Activated CD4-positive, CD25-positive, alpha-beta regulatory T cell treated with anti-CD3 and anti-CD28 coated beads, Interleukin-2, amount 50 U/mL, for 72 hours (primary cell): ENCODE data around the gene RASGRF1.
"Not testable (repeated sequence)": the region's sequence is repeated elsewhere in the genome, so short reads cannot be mapped to it uniquely, and the experiment has no call there.

Experiments used
- DNase-seq: peaks from one replicate; pipeline ENCODE4 v3.0.0; 2021

Gene RASGRF1

DNA sequence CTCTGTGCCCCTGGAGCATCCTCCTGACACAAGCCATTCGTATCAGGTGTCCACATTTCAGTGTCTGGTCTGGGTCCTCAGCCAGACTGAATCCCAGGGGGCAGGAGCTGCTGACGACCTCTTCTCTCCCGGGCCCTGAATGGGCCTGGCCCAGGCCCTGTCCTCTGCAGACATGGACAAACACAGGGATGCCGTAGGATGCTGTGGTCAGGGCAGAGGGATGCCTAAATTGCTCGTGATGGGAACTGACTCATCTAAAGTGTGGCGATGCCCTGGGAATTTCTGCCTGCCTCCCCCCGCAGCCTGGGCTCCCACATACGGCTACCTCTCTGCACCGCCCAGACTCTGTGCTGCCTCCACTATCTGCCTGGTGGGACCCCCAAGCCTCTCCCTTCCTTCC lies 87.3 kb downstream of the RASGRF1 start:
- DNase-seq = no peak

DNA sequence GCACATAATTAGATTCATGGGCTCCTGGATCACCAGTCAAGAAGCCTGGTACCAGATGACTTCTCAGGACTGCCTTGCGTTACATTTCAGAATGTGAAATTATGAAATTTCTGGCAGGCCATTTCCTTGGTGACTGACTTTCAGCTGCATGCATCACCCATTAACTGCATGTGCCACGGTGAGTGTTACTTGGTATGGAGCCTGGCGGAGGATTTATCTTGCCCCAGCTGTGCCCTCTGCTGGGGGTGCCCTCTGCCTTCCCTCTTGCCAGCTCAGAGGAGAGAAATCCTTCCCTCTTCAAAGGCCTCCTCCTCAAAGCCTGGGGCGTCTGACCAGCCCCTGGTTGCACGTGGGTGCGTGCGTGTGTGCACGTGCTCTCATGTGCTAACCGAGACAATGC lies 88.0 kb downstream of the RASGRF1 start:
- DNase-seq = no peak

DNA sequence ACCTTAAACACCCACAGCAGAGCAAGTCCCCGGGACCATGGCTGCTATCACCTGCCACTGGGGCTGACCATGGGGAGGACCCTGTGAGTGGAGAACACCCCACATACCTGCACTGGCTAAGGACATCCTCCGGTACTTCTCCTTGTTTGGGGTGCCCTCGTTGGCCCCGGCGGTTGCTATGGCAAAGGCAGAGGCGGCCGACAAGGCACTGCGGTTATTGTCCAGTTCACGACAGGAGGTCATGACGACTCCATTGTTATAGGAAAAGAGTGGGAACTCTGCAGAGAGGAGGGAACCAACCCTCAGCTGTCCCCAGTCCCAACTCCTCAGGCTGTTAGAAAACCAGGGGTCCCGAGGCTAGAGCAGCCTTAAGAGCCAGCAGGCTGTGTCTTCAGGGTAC lies 90.9 kb downstream of the RASGRF1 start:
- DNase-seq = no peak

DNA sequence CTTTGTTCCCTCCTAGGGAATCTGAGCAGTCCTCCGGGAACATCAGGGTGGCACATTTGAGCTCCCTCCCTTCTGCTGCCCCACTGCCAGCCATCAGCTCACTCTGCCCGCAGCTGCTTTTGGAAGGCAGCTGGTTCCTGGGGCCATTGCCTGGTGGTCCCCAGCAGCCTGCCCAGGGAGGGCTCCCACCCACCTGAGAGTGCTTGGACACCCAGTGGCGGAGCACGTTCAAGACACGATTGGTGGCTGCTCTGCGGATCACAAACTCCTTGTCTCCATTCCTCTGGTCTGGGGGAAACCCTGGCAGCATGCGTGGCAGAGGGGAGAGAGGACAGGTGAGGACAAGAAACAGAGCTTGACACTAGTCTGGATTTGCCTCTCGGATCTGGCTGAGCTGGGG lies 92.1 kb downstream of the RASGRF1 start:
- no peak for DNase-seq

DNA sequence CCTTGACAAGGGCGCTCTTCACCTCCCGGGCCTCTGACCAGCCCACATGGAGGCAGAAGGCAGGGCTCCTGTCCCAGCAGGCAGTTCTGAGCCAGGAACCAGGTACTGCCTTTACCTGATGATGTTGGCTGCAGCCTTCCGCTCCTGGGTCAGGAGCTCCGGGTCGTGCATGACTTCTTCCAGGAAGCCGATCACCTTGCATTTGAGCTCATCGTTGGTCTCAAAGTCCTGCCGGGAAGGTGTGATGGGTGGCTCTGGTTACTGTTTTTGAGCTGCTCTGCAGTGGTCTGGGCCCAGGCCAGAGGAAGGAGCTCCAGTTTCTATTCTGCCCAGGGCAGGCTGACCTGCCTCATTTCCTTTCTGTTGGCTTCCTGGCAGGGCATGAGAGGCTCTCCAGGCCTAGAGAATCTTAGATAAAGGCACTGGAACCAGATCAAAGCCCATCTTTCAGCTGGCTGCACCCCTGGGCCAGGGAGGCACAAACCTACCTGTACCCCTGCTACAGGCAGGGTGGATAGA lies 92.5 kb downstream of the RASGRF1 start:
- DNase-seq = no peak

DNA sequence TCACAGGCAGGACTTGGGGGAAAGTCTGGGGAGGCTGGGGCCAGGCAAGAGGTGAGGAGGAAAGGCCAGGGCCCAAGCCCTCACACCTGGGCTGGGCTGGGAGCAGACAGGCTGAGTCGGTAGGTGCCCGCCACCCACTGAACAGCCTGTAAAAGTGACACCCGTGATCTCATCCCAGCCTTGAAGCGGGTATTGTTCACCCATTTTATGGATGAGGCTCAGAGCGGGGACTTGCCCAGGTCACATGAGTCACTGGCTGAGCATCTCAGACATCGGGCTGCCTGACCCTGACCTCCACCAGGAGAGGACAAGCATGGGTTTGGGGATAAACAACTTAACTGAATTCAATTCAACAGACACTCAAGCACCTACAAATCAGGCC lies 93.7 kb downstream of the RASGRF1 start:
- DNase-seq = no peak

DNA sequence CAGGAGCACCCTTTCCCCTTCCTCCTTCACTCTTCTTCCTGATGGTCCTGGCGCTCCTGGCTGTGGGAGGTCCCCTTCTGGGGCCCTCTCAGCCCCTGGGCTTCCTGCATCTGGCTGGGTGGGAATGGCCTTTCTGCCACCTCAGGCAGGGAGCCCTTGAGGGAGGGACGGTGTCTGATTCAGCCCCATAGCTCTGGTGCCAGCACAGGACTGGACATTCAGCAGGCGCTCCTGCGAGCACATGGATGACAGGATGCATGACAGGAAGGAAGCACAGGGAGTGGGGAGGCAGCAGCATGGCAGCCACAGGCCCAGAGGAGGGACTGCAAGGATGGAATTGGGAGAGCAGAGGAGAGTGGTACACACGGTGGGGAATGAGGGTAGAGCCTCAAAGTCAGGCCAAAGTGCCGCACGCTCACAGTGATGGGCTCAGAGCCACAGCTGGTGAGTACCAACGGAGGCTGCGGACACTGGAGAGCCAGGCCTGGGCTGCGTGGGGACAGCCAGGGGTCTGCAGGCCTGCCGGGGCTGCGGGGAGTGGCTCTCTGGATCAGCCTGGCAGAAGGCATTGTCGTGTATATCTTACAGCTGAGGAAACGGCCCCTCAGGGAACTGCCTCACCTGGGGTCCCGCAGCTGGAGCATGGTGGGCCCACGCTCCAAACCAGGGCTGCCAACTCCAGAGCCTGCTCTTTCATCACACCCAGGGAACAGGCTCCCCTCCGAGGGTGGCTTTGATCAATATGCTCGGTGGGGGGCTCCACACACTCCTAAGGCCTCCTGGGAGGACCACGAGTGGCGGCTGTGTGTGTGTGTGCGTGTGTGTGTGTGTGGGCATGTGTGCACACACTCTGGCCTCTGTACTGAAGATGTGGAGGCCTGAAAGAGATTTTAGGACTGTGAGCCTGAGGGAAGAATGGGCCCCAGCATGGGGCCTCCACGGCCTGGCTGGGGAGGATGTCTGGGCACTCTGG lies 94.4 kb downstream of the RASGRF1 start:
- DNase-seq = no peak

DNA sequence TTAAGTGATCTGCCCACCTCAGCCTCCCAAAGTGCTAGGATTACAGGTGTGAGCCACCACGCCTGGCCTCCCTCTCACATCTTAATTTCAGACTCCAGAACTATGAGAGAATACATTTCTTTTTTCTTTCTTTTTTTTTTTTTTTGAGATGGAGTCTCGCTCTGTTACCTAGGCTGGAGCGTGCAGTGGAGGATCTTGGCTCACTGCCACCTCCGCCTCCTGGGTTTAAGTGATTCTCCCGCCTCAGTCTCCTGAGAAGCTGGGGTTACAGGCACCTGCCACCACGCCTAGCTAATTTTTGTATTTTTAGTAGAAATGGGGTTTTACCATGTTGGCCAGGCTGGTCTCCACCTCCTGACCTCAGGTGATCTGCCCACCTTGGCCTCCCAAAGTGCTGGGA lies 95.4 kb downstream of the RASGRF1 start:
- not testable (repeated sequence) for DNase-seq

DNA sequence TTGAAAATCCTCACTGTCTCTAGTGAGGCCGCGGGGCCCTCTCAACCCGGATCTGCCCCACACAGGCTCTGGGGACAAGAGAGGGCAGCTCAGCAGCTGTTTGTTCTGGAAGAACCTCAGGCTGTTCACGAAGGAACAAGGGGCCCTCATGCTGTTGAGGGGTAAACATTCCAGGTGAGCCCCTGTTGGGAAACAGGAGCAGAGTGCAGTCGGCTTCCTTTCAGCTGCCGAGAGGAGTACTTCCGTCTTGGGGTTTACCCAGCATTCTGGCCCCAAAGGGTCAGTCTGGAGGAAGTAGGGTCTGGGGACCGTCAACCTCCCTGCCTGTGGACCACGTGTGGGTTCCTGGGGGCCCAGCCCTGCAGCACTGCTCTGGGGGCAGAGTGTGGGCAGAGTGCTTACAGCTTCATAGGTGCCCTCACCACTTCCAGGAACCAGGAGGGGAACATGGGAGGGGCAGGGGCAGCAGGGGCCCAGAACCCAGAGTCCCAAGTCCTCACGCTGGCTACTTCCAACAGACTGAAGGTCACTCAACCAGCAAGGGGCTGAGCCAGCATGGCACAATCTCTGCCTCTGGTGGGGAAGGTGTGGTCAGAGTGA lies 96.5 kb downstream of the RASGRF1 start:
- DNase-seq = no peak

DNA sequence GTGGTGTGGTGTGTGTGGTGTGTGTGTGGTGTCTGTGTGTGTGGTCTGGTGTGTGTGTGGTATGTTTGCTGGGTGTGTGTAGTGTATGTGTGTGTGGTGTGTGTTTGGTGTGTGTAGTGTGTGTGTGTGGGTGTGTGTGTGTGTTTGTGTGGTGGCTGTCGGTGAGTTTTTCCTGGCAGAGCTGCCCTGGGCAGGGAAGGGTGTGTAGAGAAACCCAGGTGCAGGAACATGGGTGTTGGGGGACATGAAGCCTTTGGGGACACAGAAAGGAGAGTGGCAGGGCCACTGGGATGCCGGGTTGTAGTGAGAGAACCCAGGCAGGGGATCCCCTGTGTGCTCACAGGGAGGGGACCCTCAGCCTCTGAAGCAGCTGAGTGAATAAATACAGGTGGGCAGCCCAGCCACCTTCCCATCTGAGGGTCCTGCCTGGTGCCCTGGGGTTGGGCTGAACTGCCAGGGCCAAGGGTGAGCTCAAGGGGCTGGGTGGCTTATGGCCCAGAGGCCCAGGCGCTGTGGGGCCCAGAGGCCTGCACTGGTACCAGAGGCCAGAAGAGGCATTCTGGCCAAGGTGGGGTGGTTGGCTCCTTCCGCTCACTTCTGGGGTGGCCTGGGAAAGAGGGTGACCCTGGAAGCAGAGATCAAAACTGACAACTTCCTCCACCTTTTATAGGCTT lies 97.2 kb downstream of the RASGRF1 start:
- DNase-seq = no peak

DNA sequence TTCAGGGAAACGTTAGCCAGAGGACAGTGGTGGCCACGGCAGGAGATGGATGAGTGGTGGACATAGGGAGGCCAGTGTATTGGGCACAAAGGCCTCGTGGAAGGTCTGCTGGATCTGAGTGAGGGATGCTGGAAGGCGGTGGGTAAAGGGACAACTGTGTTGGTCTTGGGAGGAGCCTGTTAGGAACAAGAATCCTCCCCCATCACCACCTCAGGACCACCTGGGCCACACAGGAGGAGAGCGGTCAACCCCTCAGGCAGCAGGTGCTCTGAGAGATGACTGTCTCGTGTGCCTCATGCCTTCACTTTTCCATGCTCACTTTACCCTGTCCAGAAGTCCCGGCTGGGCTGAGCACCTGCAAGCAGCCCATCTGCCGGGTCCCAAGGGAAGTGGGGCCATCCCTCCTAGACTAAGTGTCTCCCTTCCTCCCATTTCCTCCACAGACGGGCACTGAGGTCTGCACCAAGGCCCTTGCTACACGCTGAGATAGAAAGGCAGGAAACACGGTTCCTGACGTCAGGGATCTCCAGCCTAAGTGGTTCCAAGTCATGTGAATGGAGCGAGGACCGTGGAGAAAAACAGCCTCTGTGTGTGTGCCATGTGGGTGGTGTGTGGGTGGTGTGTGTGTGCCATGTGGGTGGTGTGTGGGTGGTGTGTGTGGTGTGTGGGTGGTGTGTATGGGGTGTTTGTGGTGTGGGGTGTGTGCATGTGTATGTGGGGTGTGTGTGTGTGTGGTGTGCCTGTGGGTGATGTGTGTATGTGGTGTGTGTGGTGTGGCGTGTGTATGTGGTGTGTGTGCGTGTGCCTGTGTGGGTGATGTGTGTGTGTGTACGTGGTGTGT lies 97.9 kb downstream of the RASGRF1 start:
- DNase-seq = no peak

DNA sequence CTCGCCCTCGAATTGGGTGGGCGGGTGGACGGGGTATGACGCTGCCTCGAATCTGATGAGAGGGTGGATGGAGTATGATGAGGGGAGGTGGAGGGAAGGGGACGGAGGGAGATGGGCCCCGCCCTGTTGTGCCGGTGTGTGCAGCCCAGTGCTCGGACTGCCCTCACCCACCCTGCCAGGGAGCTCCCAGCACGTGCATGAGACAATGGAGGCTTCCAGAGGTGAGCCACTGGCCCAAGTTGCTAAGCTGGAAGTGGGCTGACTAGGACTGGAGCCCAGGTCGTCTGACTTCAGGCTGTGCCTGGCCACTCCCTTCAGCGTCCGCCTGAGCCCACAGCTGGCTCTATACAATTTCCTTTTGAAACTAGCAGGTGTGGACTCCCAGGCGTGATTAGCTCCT lies 98.7 kb downstream of the RASGRF1 start:
- DNase-seq = no peak

DNA sequence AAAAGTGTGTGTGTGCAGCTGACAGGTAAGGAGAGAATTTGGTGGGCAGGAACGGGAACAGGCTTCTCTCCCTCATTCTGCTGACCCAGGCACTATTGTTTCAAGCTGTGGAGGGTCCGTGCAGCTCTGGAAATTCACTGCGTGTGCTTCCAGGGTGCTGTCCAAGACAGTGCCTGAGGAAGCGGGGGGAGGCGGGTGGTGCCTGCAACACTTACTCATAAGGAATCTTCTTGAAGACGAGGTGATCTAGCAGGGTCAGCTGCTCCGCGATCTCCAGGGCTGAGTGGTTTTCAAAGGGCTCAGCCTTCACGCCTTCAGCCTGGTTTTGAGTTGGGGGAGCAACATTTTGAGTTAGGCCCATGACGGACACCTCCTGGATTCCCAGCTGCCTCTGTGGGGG lies 99.1 kb downstream of the RASGRF1 start:
- no peak for DNase-seq

DNA sequence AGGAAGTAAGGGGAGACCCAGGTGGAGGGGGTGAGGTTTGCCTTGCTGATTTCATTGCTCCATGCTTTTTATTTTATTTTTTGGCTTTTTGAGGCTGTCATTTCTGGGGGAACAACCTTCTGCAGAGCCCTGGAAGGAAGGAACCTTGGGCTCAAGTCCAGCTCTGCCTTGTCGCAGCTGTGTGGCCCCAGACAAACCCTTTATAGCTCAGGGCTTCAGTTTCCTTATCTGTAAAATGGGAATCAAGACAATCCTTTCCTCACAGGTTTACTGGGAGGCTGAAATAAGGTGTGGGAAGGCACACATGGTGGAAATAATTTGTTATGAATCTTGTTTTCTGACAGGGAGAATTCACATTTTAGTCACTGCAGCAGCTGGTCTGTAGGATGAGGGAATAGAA lies 100.3 kb downstream of the RASGRF1 start:
- no peak for DNase-seq

DNA sequence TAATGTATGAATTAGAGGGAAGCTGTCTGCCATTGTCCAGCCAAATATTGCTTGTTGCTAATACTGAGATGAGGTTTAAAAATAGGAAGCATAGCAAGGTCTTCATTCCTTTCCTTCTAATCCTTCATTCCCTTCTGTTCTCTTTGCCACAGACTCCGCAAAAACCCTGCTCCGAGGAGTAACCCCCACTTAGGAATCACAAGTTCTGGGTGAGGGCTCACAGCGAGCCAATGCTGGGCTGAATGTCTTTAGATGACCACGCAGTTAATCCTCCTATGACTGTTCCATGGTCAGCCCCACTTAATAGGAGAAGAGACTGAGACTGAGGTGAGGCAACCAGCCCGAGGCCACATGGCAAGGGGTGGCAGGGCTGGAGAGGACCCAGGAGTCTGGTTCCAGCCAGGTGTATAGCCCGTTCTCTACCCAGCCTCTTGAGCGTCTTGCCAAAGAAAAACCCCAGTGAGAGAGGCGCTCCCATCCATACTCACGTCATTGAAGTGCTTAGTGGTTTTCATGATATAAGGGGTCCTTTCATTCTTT lies 100.8 kb downstream of the RASGRF1 start:
- no peak for DNase-seq

DNA sequence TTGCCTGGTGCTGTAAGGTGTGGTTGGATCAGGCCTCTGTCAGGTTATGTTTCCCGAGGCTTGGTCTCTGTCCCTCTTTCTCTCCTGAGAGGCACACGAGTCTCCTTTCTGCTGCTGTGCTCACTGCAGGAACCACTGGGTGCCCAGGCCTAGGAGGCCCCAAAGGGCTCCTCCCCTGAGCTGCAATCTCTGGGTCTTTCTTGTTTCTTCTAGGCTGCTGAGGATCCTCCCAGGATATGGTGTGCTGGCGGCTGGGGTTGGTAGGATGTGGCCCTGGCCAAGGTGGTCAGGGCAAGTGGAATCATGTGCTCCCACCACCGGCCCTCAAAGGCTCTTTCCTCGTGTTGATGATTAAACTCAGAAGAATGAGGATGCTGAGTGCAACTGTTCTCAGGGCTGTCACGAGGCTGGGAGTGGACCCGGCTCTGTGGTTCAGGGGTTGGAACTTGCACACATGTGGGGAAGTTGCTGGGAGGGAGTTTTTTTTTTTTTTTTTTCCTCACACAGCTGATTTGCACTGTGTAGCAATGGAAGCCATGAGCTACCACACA lies 102.1 kb downstream of the RASGRF1 start:
- no peak for DNase-seq

DNA sequence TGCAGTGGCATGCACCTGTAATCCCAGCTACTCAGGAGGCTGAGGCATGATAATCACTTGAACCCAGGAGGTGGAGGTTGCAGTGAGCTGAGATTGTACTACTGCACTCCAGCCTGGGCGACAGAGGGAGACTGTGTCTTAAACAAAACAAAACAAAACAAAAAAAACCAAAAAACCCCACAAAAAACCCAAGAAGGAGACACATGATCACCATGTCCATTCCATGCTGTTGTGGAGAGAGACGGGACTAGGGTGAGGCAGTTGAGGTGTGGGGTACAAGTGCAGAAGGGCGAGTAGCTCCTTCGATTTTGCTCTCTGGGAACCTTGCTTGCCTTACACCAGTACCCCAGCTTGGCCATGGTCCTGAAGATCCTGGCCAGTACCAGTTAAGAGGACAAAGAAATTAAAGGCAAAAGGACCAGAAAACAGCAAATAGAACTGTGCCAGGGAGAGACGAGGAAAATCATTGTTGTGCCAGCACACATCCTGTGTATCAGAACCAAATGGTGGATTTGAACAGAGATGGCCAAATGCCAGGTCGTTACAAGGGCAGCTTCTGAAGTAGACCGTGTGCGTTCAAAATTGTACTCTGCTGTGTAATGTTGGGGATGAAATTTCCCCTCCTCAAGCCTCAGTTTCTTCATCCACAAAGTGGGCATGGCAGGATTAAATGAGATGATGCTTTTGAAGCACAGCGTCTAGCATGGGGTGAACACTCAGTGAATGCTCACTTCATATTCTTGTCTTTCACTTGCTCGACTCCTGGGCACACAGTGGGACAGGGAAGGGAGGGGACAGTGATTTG lies 102.8 kb downstream of the RASGRF1 start:
- DNase-seq = no peak

DNA sequence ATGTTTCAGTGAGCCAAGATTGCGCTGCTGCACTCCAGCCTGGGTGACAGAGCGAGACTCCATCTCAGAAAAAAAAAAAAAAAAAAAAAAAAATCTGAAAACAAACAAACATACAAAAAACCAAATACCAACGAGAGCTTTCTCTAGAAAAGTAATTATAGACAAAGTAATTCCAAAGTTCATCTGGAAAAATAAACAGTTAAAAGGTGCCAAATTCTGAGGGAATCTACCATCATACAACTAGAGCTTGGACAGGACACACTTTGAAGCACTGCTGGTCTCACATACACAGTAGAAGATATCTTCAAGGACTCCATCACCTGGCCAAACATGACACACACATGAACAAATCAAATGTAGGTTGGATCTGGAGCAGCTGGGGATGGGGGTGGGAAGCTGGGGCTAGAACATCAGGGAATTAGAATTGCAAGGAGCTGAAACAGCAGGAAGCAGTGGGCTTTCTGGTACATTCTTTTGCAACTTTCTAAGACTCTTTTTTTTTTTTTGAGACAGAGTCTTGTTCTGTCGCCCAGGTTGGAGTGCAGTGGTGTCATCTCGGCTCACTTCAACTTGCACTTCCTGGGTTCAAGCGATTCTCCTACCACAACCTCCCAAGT lies 104.6 kb downstream of the RASGRF1 start:
- DNase-seq = no peak

DNA sequence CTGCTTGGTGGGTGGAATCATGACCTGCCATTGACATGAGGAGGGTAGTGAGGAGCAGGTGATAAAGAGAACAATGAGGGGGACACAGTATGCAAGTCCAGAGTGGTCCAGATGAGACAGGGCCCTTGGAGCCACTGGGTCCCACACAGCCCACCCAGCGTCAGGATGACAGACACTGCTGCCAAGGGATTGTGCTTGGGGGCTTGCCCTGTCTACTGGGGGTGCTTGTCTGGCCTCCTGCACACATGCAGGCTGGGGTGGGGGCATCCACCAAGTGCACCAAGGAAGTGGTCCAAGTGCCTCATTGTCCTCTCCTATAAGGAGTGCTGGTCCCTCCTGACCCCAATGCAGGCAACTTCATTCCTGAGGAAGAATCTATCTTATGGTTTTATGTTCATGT lies 106.5 kb downstream of the RASGRF1 start:
- DNase-seq = no peak

DNA sequence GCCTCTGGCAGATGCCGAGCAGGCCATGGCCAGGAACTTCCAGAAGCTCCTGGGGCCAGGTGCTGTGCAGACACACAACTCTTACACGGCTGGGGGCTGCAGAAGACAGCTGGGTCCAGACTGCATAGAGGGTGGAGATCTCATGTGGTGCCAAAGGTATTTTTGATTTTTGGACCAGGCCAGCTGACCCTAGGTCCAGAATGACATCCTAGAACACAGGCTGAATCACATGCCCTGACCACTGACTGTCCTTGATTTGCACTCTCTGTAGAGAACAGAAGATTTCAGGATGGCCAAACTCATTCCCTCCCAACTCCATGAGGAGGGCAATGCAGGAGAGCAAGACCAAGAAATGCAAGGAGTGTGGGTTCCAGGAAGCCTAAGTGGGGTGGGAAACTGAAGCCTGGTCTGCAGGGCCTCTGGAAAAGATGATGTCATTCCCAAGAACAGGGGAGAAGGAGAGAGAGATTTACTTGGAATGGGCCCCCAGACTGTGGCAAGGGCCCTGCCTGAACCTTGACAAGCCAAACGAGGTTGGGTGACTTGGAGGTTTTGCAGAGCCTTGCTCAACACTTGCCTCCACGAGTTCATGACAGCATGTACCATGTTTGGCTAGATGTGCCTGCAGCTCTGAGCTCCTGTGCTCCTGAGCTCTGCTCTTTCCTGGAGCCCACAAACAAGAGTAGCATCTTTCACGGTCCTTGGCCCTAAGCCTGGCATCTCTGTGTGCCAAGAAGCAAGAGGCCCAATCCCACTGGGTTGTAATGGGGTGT lies 107.2 kb downstream of the RASGRF1 start:
- no peak for DNase-seq
